ENCODE data around the gene CNTN4. TPM values are rescaled to one million over a fixed set of nuclear protein-coding genes. Genes with fewer than 3 reads are reported as not detected.

Gene CNTN4
- total RNA-seq, 1 experiment from 2014 or later: 1.6 TPM

- H3K9ac ChIP-seq (ENCODE audit: extremely low read depth, insufficient read length, low read length): no peak overlapping the region
- WGBS (ENCODE audit: extremely low coverage, insufficient read length, low lambda C conversion rate): no CpG with 5 or more reads among the region's 4 CpGs
- no peaks in the 10 kb centered on the region for H3K9me3 Mint-ChIP-seq
These were observed 727.4 kb downstream of the CNTN4 start for GRCh38 chr3:2826036-2826435.

More at GRCh38 chr3:2826036-2826435, 727.4 kb downstream of the CNTN4 start:
- no peak overlapping the region for H3K4ac ChIP-seq (ENCODE audit: low read depth, low read length)
- no peak overlapping the region for H4K91ac ChIP-seq (ENCODE audit: insufficient read length, low read depth, low read length)
- no peaks in the 10 kb centered on the region for H3K79me1 ChIP-seq (ENCODE audit: insufficient read depth, low read depth, low read length, poor library complexity, severe bottlenecking)
- H3K18ac ChIP-seq (ENCODE audit: insufficient read length, low read depth, low read length): no peak overlapping the region
- H4K5ac ChIP-seq (ENCODE audit: insufficient read length, low read depth, low read length): no peak overlapping the region
- no peaks in the 10 kb centered on the region for H3K9me3 ChIP-seq (ENCODE audit: control insufficient read depth, low read depth, low read length)
- no peaks in the 10 kb centered on the region for H3K36me3 Mint-ChIP-seq (ENCODE audit: insufficient read depth in 1 of 3, low read depth in 3 of 3)
- no peaks in the 10 kb centered on the region for H4K20me1 ChIP-seq (ENCODE audit: control insufficient read depth, insufficient read depth, insufficient read length)
- no peak overlapping the region for H3K27ac ChIP-seq (ENCODE audit: insufficient read length, low read depth, low read length)
- DNase-seq: no peak
- H2BK120ac ChIP-seq (ENCODE audit: low read depth, low read length, poor library complexity, severe bottlenecking): no peak overlapping the region
- H2BK5ac ChIP-seq (ENCODE audit: insufficient read length, low read length): no peak overlapping the region
- no peaks in the 10 kb centered on the region; the same call in 1 of the 2 replicates for H3K4me1 ChIP-seq (ENCODE audit: insufficient read depth, low read length)
- H3K27ac Mint-ChIP-seq: no peak overlapping the region
- no peaks in the 10 kb centered on the region for H3K23me2 ChIP-seq (ENCODE audit: insufficient read length, low read depth, low read length, poor library complexity, severe bottlenecking)
- H3T11ph ChIP-seq (ENCODE audit: low read length): no peak overlapping the region
- no peak overlapping the region for H2AFZ ChIP-seq (ENCODE audit: low read length)
- no peak overlapping the region for H2AK5ac ChIP-seq (ENCODE audit: insufficient read length, low read length)
- H3K4me2 ChIP-seq (ENCODE audit: insufficient read depth, insufficient read length, low read length): no peak overlapping the region
- H3K4me3 Mint-ChIP-seq: no peak overlapping the region
- no peak overlapping the region for H2BK12ac ChIP-seq (ENCODE audit: insufficient read length, low read depth, low read length)
- TF ChIP-seq, protein P1, sequence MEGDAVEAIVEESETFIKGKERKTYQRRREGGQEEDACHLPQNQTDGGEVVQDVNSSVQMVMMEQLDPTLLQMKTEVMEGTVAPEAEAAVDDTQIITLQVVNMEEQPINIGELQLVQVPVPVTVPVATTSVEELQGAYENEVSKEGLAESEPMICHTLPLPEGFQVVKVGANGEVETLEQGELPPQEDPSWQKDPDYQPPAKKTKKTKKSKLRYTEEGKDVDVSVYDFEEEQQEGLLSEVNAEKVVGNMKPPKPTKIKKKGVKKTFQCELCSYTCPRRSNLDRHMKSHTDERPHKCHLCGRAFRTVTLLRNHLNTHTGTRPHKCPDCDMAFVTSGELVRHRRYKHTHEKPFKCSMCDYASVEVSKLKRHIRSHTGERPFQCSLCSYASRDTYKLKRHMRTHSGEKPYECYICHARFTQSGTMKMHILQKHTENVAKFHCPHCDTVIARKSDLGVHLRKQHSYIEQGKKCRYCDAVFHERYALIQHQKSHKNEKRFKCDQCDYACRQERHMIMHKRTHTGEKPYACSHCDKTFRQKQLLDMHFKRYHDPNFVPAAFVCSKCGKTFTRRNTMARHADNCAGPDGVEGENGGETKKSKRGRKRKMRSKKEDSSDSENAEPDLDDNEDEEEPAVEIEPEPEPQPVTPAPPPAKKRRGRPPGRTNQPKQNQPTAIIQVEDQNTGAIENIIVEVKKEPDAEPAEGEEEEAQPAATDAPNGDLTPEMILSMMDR (conservative IDR thresholded peaks at IDR 0.05): no peak
- H3K23ac ChIP-seq (ENCODE audit: insufficient read length, low read depth, low read length): no peak overlapping the region
- no peak overlapping the region for H2BK15ac ChIP-seq (ENCODE audit: low read depth, low read length)
- H3K79me2 ChIP-seq (ENCODE audit: insufficient read depth, low read length): no peaks in the 10 kb centered on the region
- H3K14ac ChIP-seq (ENCODE audit: insufficient read depth, low read length): no peak overlapping the region
- H3K27me3 Mint-ChIP-seq (ENCODE audit: low read depth): no peaks in the 10 kb centered on the region
- no peaks in the 10 kb centered on the region for H3K4me1 Mint-ChIP-seq
- H3K56ac ChIP-seq (ENCODE audit: insufficient read length, low read depth, low read length): no peak overlapping the region
- no peak overlapping the region for H2BK20ac ChIP-seq (ENCODE audit: low read depth, low read length, poor library complexity, severe bottlenecking)
- H4K8ac ChIP-seq (replicated peaks; ENCODE audit: insufficient read length, low read depth, low read length): no peak overlapping the region
- H3K27me3 ChIP-seq (ENCODE audit: insufficient read depth, low read length): no peaks in the 10 kb centered on the region

All from H9 (cell line).